NCI-H2171 (cell line): ENCODE results near the gene SLC5A11.
"Not testable (repeated sequence)": the region's sequence is repeated elsewhere in the genome, so short reads cannot be mapped to it uniquely, and the experiment has no call there.

Source experiments
- DNase-seq: peaks from one replicate; lab custom pipeline; 2025; lab: John Stamatoyannopoulos, UW

The SLC5A11 gene

DNA sequence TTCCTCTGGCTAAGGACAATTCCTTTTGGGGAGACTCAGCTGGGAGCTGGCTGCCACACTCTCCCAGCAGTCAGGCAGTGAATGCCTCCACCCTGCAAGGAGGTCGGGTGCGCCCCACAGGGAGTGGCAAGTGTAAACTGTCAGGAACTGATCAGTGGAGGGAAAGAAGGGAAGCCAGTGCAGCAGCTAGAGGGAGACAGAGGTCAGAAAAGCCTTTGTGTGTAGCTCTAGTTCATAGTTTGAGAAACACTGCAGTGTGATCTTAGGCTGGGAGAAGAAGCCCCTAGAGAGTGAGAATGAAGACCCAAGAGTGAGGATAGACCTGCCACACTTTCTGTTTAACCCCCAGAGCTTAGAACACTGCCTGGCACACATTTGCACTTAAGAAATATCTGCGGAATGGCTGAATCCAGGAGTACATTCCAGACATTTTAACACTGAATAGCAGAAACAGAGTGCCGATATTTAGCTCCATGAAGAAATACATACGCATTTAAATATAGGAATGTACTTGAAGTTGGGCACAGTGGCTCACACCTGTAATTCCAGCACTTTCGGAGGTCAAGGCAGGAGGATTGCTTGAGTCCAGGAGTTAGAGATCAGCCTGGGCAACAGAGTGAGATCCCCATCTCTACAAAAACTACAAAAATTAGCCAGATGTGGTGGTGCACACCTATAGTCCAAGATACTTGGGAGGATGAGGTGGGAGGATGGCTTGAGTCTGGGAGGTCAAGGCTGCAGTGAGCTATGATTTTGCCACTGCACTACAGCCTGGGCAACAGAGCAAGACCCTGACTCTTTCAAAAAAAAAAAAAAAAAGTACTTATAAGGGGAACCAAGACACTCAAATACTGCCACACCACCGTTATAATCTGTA, 11.1 kb upstream of the SLC5A11 start:
- no peak for DNase-seq

DNA sequence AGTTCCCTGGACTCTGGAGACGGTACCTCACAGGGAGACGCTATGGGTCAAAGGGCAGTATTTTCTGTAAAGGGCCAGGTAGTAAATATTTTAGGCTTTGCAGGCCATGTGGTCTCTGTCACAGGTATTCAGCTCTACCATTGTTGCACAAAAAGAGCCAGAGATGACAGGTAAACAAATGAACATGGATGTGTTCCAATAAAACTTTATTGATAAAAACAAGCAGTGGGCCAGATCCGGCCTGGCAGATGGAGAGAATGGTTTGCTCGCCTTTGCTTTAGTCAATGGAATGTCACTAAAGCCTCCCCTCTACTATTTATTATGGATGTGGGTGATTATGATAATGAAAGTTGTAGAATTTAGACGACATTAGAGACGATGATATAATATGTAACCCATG, 8.9 kb upstream of the SLC5A11 start:
- DNase-seq = no peak

DNA sequence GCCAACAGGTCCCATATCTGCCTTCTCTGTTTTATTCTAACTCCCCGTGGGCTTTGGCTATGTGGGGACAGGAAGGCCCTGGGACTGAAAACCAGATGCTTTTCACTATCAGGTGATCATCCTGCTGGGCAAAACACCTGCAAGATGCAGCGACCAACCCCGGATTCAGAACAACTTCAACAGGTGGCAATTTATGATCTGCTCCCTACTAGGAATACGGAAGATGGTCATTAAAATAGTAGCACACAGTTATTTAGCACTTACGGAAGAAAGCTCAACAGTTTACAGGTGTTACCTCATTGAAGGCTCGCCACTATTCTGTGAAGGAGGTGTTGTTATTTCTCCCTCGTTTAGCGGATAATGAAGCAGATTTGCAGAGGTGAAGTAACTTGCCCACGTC, 7.8 kb upstream of the SLC5A11 start:
- no peak for DNase-seq

DNA sequence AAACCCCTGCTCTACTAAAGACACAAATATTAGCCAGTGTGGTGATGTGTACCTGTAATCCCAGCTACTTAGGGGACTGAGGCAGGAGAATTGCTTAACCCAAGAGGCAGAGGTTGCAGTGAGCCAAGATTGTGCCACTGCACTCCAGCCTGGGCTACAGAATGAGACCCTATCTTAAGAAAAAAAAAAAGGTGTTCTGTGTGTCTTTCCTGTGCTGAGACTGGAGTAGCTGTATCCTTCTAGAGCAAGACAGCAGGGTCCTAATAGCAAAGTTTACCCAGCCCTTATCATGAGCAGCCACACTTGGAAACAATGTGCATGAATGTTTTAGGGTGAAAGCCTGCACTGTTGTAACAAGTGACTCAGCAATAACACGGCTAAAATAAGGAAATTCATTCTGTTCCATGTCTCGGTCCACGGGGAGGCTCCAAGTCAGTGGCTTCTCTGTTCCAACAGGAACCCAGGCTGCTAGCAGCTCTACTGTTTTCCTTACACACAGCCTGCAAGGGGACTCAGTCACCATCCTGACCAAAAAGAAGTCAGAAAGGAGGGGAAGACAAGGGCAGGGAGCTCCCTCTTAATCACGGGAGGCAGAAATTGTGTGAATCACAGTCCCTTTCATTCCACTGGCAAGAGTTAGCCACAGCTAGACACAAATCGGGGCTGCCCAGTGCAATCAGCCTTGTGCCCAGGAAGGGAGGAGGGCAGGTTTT, 7.1 kb upstream of the SLC5A11 start:
- no peak for DNase-seq

DNA sequence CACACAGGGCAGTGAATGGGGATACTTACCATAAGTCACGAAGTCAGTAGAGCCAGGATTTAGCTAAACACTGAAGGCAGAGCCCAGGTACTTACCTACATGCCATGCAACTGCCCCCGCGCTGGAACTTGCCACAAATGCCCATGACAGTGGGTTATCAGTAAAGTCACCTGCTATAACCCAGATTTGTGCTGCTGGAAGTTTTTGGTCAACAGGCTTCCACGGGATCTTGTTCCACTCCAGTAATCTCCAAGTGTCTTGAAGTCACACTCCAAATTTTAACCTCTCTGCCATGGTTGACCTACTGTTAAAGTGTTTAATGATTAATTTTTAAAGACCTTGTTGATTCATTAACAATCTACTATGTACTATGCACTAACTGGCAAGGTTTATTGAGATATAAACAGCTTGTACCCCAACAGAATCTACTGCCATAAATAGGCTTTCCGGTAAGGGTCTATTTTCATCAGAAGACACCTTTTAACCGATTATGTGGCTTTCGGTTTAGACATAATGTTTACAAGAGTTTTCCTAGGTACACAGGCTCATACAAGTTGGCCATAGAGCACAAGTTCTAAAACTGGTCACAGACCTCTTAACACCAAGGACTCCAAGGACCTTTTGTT, 6.3 kb upstream of the SLC5A11 start:
- DNase-seq = no peak

DNA sequence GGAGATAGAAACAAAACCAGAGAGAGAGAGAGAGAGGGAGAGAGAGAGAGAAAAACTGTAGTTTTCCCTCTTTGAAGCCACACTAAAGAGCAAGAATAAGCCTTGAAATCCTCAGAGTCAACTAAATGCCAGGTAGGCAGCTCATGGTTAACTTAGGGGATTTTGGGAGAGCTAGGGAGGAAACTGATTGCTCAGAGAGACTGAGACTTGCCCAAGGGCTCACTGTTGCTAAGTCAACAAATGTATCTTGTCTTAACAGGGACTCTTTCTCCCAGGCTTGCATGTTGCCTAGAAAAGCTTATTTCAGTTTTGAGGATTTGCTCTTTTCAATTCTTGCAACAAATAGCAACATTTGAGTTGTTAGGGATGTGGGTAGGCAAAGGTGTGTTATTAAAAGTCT, 4.5 kb upstream of the SLC5A11 start:
- DNase-seq = no peak

DNA sequence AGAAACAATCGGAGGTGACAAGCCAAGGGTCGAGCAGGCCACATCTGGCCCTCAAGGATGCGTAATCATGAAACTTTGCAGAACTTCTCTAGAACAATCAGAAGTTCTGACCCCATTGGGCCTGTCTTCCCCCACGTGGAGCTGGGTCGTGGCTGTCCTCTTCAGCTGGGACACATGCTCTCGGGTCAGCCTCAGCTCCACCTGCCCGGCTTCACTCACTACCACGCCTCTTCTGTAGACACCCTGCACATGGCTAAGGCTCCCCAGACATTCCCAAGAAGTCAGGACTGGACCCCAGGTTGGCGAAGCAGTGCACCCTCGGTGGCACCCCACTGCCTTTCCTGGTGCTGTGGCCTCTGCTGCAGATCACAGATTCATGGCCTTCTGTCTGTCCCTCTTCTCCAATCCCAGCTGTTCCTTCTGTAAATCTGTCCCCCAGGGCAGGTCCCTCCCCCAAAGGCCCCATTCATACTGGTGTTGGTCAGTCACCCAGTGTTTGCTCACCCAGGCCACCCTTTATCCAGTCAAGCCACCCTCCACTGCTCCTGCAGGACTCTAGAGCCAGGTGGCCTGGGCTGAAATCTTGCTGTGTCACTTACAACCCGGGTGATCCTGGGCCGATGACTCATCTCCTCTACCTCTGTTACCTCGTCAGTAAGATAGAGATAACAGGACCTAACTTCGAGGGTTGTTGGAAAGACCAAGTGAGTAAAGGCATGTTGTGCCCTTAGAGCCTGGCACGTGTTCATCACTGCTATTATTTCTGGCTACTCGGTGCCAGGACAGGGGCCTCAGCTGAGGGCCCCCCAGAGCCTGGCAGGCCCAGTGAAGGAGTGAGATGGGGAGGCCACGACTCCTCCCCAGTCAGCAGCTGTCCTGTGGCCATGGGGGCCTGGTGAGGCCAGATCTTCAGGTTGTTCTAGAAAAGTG, 1.4 kb upstream of the SLC5A11 start:
- DNase-seq = no peak

DNA sequence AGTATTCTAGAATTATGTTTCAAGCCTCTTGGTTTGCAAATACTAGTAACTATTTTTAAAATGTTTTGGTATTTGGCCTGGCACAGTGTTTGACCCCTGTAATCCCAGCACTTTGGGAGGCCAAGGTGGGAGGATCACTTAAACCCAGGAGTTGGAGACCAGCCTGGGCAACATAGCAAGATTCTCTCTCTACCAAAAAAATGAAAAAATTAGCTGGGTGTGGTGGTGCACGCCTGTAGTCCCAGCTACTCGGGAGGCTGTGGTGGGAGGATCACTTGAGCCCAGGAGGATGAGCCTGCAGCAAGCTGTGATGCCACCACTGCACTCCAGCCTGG, 765 bp upstream of the SLC5A11 start:
- DNase-seq = not testable (repeated sequence)

DNA sequence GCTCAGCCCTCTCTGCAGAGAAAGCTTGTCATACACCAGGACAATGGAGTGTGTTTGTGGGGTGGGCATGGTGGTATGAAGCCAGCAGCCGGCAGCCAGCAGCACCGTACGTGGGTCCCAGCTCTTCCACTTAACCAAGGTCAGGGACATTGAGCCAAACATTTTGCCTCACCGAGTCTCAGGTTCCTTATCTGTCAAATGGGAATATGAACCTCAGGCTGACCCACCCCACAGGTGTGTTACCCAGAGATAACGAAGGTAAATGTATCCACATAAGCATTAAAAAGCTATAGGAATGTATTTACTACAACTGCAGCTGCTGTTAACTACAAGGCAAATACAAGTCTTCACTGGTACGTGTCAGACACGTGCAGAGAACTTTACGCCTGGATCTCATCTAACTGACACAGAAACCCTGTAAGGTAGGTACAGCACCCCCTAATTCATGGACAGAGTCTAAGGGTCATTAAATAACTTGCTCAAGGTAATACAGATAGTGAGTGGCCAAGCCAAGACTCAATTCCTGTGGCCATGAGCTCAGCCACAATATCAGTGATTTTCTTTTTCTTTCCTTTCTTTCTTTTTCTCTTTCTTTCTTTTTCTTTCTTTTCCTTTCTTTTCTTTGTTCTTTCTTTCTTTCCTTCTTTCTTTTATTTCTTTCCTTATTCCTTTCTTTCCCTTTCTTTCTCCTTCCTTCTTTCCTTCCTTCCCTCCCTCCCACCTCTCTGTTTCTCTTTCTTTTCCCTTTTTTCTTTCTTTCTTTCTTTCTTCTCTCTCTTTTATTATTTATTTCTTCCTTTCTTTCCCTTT, 990 bp downstream of the SLC5A11 start:
- no peak for DNase-seq

DNA sequence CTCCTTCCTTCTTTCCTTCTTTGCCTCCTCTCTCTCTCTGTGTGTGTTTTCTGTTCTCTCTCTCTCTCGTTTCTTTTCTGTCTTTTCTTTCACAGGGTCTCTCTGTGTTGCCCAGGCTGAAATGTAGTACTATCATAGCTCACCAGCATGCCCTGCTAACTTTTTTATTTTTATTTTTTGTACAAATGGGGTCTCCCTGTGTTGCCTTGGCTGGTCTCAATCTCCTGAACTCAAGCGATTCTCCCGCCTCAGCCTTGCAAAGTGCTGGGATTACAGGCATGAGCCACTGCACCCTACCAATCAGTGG, 1.5 kb downstream of the SLC5A11 start:
- no peak for DNase-seq

DNA sequence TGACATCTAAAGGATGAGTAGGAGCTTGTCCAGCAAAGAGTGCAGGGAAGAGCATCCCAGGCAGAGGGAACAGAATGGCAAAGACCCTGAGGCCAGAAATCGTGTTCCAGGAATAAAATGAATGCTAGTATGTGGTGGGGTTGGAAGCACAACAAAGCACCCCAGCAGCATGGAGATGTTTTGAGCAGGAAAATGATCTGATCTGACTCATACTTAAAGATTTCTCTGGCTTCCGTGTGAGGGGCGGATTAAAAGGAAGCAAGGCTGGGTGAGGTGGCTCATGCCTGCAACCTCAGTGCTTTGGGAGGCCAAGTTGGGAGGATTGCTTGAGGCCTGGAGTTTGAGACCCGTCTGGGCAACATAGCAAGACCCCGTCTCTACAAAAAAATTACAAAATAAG, 2.3 kb downstream of the SLC5A11 start:
- no peak for DNase-seq

DNA sequence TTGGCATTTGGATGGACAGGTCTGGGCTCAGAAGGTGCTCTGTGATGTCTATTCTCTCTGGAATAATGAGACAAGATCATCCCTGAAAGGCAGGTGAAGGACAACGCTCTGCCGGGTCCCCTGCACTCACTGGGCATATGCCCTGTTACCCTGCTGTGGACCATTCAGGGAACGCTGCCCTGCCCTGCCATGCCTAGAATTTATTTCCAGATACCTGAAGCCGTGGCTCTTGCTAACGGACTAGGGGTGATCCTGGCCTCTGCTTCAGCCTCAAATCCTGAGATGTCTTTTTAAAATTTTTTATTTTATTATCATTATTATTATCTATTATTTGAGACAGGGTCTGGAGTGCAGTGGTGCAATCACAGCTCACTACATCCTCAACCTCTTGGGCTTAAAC, 3.9 kb downstream of the SLC5A11 start:
- no peak for DNase-seq

DNA sequence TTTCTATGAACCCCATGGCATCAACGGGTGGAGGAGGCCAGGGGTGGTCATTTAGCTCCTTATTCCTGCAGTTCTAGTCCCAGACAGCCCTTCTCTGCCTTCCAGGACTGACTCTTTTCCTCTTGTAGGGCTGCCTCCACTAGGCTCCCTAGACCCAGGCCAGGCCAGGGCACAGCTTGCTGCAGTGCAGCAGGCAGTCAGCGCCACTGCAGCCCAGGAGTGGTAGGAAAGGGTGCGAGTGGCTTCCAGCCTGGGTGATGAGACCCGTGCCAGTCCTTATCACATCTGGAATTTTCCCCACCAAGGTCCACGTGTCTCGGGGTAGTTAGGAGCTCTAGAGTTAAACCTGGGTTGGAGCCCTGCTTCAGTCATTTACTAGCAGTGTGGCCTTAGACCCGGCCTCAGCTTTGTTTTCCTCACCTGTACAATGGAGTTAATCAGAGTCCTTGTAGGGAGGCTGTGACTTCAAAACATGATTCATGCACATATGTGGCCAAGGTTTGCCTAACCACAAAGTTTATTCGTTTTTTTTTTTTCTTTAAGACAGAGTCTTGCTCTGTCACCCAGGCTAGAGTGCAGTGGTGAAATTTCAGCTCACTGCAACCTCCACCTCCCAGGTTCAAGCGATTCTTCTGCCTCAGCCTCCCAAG, 4.7 kb downstream of the SLC5A11 start:
- no peak for DNase-seq

DNA sequence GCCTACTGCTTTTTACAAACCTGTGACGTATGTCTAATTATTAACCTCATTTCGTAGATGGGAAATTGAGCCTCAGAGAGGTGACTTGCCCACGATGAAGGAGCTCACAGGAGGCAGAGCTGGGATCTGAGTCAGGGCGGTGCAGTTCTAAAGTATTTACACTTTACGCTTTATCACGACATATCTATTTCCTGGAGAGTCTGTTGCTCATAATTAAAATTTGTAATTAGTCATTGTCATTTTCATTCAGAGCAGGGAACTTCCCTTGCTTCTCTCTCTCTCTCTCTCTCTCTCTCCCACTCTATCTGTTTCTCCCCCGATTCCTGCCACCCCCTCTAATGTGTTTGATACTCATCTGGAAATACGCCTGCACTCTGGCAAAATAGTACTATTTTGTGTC, 5.9 kb downstream of the SLC5A11 start:
- no peak for DNase-seq

DNA sequence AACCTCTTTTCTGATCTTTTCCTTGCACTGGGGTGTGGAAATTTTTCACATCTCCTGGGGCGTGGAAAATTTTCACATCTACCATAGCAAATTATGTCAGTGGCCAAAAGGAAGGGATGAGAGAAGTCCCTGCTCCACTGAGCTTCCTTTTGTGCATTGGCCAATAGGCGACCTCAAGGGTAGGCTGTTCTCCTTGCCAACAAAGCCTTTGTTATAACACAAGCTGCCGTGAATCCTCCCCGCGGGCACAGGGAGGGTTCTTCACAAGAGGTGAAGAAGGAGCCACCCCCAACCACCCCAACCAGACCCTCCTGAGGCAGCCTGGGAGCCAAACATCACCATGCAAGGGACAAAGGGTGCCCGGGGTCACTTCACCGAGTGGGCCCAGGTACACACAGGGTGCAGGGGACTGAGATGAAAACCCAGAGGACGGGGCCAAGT, 6.5 kb downstream of the SLC5A11 start:
- DNase-seq = no peak

DNA sequence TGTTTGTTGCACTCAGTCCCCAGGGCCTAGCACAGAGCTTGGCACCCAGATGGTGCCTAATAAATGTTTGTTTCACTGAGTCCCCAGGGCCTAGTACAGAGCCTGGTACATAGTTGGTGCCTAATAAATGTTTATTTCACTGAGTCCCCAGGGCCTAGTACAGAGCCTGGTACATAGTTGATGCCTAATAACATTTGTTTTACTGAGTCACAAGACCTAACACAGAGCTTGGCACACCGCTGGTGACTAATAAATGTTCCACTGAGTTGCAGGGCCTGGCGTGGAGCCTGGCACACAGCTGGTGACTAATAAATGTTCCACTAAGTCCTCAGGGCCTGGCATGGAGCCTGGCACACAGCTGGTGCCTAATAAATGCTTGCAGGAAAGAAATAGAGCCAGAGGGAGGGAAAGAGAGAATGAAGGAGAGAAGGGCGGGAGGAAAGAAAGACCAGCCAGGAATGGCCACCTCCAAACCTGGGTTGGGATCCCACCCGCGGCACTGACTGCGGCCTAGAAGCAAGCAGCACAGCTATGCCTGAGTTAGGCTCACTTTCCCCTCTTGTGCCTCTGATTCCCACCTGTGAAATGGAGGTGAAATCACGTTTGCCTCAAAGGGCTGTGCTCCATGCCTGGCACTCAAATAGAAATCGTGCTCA, 7.5 kb downstream of the SLC5A11 start:
- DNase-seq = no peak

DNA sequence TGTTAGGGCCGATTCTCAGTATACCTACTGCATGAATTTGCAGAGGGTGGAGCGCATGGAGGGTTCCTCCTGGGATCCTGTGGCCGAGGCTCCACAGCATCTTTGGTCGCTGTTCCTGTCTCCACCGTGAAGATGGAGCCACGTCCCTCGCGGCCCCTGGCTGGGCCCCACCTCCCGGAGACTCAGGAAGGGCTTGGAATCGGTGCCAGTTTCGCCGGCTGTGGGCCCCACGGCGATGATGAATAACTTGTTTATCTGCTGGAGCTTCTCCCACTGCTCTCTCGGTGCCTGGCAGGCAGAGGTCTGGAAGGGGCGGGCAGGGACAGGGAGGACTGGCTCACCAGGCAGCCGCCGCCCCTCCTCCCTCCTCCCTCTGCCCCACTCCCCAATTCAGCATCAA, 8.1 kb downstream of the SLC5A11 start:
- no peak for DNase-seq

DNA sequence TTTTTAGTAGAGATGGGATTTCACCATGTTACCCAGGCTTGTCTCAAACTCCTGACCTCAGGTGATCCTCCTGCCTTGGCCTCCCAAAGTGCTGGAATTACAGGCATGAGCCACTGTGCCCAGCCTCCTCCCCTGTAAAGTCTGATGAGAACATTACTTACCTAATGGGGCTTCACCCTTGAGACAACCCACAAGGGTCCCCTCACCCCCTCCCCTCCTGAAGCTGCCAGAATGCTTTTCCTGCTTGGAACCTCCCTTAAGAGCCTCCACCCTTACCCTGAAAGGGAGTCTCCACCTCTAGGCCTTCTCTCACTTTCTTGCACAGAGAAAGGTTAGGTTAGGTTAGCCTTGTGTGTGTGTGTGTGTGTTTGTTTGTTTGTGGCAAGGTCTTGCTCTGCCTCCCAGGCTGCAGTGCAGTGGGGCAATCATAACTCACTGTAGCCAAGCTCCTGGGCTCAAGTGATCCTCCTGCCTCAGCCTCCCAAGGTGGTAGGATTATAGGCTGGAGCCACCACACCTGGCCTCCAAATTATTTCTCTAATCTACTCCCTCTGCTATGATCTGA, 8.9 kb downstream of the SLC5A11 start:
- no peak for DNase-seq

DNA sequence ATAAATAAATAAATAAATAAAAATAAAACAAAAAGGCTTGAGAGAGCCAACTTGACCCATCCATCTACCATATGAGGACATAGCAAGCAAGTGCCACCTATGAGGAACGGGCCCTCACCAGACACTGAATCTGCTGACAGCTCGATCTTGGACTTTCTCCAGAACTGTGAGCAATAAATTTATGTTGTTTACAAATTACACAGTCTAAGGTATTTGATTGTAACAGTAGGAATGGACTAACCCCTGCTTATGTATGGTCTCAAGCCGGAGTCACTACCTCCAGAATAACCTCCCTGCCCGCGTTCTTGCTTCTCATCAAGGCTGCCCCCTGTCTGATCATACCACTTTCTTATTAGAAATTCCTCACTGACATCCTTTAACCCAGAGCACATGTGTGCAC, 9.9 kb downstream of the SLC5A11 start:
- no peak for DNase-seq

DNA sequence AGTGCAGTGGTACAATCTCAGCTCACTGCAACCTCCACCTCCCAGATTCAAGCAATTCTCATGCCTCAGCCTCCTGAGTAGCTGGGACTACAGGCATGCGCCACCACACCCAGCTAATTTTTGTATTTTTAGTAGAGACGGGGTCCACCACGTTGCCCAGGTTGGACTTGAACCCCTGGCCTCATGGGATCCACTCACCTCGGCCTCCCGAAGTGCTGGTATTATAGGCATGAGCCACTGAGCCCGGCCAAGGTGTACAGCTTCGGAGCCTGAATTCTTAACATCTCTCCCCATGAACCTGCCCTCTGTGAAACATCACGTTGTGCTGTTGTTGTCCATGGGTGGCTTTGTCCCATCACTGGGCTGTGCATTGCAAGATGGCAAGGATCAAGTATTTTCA, 11.1 kb downstream of the SLC5A11 start:
- DNase-seq = not testable (repeated sequence)
